NCI-H2171 treated with DMSO at 0.1 percent for 48 hours (cell line): ENCODE results near the gene NKX2-1.
"Not testable (repeated sequence)": the region's sequence is repeated elsewhere in the genome, so short reads cannot be mapped to it uniquely, and the experiment has no call there.

Source experiments
- DNase-seq: peaks from one replicate; lab custom pipeline; 2025; lab: John Stamatoyannopoulos, UW

Gene NKX2-1

DNA sequence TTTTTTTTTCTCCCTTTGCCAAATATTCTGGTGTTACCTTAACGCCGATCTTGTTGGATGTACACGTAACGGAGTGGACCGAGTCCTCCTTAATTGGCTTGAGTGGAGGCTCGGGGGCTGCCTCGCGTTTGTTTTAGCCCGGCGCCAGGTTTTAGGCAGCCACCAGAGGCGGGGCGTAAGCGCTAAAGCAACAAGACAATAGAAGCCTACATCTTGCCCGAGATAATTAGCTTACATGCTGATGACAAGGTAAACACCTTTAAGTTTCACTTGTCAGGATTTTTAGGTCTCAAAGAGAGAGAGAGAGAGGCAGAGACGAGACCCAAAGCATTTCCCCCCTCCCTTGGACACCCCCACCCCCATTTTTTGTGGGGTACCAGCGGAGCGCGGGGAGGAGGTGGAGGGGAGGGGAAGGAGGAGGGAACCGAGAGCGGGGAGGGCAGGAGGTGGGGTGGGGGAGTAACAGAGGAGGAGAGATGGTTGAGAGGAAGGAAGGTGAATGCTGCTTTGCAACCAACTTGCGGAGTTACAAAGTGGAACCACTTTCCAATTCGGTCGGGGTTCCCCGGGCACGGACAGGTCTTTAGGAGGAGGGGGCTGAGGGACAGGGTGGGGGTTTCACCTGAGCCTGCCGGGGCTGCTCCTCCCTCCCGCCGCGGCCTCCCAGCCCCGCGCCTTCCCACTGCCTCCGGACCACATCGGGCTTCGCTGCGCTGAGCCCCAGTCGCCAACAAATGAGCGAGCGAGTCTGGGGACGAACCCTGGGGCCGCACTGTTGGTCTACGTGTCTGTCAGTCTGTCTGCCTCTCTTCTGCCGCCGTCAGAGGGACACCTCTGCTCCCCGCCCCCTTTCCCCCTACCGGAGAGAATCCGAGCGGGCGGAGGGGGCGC lies at the start of gene NKX2-1:
Gene NKX2-1, minus strand, starts transcription at position 802 of the 891 bp plus-strand sequence. Its CDS starts 103 bp downstream, at position 699.
- DNase-seq = peak; percentile 72

DNA sequence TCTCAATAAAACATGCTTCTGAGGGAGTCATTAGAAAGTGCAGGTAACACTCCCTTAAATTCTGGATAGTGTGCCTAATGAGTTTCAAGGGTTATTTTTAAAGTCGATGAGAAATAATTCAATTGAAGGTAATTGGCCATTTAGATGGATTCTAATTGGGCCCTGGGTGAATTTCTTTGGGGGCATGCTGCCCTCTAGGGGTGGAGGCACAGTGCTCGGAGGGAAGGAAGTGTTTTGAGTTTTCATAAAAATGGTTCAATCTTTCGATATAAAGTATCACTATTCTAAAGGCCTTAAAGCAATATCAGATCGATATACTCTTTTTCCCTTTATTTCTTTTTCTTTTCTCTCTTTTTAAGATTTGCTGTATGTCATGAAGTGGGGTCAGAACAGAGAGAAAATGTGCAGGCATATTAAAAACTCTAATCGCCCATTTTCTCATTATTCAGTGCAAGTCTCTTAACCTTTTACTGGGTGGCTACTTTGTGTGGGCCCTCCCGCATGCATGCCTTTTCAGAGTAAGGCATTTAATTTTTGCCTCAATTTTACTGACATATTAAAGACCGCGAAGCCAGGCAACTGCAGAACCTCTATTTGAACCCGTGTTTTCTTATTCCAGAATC lies 36.9 kb upstream of the NKX2-1 start:
- peak; percentile 35 for DNase-seq

DNA sequence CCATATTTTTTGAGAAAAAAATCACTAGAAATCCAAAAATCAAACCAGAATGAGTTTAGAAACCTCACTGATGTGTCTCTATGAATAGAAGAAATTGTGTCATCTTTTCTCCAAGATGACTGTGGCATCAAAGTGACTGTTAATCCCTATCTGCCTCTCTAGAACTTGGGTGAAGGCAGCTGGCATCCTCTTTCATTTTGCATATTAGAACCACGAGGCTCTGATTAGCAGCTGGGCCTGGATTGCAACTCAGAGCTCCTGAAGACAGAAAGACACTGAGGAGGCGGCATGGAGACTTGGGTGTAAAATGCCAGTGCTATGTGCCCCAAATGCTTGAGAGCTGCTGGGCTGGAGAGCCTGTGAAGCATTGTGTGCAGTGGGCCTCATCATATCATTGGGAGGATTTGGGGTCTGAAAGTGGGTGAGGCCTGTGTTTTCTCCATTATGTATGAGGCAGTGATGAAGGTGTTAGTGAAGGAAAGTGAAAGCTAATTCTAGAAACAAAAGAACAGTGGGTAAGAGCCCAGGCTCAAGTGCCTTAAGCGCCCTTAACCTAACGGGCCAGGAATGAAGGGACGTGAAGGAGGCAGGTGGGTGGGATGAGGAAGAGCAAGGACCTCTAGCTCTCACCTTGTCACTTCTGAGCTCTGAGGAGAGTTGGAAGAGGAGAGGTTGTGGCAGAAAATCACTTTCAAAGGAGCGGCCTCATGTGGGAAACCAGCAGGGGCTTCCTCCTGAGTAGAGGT lies 36.1 kb upstream of the NKX2-1 start:
- no peak for DNase-seq

DNA sequence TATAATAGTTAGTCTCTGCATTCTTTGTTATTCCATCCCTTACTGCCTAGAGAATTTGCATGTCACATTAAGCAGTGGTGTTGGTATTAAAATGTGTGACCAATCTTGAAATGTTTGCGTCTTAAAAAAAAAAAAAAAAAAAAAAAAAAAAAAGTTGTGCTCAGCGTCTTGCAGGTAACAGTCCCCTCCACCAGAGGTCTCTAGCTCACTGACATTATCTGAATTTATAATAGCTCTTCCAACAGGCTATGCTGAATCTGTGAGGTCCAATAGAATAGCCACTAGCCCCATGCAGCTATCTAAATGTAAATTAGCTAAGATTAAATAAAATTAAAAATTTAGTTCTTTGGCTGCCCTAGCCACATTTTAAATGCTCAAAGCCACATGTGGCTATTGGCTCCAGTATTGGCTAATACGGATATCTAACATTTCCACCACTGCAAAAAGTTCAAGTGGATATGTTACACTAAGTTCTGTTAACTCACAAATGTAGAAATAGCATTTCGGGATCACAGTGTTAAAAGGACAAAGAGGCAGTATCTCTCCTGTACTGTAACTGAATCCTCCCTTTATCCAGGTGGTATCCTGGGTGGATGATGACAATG lies 33.7 kb upstream of the NKX2-1 start:
- DNase-seq = peak; percentile 75

DNA sequence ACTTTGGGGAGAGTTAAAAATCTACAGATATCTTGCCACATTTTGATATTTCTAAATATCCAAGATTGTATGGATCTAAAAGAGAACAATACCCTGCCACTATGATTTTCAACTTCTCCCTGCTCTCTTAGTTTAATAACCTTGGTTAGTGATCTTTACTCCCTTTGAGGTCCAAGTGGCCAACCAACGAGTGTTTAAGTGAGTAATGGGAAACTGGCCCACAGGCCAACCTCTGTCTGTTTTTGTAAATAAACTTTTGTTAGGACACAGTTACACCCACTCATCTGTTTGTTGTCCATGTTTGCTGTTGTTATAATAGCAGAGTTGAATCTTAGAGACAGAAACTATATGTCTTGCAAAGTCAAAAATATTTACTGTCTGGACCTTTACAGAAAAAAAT lies 30.9 kb upstream of the NKX2-1 start:
- DNase-seq = no peak

DNA sequence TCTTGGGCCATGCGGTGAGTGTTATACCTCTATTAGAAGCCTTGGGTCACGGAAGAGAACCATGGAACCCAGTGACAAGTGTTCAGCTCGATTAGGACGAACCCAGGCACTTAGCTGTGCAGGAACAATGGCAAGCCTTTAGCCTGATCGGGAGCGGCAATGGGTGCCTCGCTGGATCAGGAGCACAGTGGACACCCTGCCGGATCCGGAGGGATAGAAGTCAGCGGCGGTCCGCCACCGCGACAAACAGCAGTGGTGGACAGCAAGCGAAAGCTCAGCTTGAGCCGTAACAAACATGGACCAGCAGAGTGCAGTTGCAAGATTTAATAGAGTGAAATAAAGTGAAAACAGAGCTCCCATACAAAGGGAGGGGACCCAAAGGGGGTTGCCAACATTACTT lies 24.2 kb upstream of the NKX2-1 start:
- DNase-seq = not testable (repeated sequence)

DNA sequence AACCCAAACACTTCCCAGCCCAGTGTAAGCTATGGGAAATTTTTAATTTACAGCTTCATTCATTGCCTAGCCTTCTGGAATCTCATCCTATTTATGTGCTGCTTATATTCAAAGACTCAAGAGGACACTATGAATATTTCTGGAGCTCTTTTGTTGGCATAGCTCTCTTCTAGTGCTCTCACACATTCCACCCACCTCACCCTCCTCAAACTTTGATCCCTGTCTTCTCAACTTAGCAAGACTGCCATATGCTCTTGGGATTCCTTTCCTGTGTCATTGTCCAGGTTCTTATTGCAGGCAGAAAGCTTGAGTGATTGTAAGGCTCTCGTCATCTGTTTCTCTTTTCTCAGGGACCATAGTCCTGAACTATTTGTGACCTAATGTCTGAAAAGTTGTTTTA lies 18.0 kb upstream of the NKX2-1 start:
- DNase-seq = no peak

DNA sequence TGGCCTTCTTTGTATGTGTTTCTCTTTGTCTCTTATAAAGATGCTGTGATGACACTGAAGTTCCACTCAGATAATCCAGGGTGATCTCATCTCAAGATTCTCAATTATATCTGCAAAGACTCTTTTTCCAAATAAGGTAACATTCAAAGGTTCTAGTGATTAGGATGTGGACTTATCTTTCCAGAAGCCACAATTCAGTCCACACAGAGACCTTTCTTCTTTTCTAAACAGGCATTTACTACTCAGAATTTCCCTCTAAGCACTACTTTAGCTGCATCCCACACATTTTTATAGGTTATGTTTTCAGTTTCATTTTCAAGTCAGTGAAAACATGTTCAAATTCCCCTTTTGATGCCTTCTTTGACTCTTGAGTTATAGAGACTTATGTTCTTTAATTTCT lies 9.0 kb upstream of the NKX2-1 start:
- DNase-seq = no peak

DNA sequence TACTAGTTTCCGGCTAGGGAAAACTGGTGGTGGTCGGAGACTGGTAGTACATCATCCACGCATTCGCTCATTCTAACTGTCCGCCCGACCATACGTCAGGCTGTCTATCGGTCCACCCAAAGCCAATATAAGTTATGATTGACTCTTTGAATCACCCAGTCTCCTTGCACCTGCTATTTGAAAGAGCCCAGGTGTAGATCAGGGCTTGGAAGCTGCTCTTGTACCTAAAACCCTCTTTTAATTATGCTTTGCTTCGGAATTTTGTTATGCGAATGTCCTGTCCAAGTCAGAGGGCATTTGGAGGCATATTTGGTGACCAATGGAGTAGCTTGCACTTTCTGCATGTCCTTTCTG lies 5.7 kb upstream of the NKX2-1 start:
- no peak for DNase-seq

DNA sequence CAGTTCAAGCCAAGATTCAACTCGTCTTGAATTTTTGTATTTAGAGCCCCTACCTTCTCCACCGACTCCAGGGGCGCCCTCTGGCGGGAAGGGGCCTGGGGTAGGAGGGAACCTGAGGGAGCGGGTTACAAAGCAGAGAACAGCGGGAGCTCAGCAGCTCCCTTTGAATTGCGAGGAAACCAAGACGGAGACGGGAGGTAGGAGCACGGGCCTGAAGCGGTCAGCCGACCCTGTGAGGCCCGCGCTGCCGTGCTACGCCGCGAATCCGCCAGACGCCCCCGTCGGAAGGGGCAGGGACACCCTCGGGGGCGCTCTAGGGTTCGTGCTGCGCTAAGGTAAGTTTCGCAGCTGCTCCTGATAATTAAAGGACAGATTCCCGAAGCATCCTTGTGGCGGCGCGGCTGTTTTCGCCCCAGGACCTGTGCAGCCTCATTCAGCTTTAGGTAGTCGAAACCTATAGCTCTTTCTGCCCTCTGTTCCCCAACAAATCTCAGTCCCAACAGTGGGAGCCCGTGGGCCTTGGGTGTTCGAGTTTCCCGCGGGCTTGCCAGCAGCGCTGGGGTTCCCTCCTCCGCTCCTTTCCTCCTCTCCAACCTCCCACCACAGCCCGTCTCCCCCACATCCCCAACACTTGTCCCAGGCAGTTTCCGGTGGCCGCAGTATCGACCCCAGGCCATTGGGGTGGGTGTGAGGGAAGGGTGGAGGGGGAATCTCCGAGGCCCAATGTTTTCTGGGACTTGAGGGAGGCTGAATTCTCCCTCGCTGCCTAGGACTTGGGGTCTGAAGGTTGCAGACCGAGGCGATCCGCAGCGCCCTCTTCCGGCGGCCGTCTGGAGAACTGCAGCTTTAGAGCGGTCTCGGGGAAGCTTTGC lies 5.1 kb upstream of the NKX2-1 start:
- DNase-seq = no peak

DNA sequence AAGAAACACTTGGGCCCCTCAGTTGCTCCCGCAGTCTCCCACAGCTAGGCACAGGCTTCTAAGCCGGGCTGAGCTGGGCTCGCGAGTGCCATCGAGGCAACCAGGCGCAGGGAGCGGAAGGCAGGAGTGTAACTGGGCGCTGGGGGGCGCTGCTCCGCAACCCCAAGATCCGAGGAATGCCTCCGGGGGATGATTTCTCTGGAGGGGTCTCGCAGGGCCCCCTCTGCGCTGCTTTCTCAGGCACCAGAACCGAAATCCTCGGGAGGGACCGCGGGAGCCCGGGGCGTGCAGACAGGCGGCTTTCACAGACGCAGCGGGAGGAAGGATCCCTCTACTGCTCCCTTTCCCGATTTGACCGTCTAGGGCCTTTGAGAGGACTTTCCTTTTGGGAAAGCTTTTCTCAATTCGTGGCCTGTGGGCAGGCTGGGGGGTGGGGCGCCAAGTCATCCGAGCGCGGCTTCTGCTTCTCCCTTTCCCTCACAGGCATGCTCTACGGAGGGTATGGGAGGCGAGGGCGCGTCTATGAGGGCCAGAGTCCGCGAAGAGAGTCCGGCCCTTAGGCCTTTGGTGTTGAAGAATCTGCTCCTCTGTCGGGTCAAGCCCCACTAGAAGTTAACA lies 4.3 kb upstream of the NKX2-1 start:
- DNase-seq = no peak

DNA sequence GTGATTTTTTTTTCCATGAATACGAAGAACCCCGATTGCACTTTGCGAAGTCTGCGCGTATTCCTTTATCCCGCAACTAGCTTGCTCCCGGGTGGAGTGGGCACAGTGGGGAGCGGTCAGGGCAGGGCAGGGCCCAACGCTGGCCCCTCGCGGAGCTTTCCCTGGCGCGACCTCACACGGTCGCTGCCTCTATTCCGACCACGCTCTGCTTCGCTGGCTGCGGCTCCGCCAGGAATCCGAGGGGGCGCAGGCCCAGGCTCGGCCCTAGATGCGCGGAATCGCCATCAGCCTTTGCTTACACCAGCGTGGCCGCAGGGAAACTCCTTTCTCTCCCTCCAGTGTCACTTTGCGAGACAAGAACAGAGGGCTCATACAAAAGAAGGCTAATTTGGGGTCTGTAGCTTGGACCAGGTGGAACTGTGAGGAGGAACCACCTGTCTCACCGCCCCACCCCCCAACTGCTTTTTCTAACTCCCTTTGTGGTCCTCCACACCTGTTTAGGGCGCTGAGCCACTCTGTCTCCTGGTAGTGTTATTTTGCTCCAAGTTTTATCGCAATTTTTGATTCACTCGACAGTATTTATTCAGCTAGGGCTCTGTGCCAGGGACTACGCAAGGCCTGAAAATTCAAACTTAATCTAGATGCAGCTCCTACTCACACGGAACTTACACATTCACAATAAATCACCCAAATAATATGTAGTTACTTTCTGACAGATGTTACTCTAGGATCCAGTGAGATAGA lies 3.1 kb upstream of the NKX2-1 start:
- DNase-seq = no peak

DNA sequence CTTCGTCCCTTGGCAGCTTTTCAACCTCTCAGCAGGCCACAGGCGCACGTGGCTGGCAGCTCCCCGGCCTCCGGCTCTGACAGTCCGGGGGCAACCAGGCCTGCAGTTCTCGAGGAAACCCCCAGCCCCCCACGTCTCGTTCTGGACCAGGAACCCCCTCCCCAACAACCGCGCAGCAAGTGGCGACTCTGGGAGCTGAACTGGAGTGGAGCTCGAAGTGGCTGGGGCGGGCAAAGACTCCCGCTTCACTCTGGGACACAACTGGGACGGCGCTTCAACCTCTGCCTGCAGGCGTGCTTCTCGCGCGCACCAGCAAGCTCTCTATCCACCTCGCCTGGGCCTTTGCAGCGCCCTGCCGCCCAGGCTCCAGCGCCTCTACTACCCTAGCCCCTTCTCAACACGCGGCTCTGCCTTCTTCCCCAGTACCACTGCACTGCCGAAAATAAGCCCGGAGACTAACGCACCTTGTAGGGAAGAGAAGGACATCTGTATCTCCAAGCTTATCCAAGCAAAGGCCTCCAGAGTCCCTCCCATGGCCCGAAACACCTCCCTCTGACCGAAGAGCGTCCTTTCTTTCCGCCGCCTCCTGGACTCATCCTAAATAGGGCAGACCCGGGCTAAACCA lies 2.4 kb upstream of the NKX2-1 start:
- DNase-seq = no peak

DNA sequence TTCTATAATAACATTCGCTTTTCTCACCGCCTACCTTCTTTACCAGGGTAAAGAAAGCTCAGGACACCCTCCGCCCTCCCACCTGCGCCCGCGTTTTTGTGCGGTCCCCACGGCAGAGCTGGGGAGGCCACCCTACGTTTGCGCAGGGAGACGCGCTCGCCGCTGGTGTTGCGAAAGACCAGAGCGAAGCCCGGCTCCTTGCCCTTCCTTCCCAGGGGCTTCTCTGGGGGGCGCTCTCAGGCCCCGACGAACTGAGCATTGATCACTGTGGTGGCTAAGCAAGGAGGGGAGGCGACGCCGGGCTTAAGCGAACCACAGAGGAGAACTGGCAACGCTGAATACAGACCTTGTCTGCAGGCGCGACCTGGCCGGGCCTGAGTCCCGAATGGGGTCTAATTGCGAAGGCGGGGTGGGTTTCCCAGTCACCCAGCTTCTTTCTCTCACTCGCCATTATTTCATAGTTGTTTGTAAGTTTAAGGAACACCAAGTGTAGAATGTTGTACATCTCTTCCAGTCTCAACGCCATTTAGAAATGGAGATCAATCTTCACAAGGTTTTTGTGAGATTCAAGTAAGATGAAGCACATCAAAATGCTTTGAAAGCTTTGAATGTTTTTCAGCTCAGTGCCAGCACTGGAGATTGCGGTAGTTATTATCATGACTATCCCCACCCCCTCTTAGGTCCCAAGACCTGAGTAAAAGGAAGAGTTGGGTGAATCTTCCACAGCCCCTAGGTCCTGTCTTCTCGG lies 1.7 kb upstream of the NKX2-1 start:
- no peak for DNase-seq

DNA sequence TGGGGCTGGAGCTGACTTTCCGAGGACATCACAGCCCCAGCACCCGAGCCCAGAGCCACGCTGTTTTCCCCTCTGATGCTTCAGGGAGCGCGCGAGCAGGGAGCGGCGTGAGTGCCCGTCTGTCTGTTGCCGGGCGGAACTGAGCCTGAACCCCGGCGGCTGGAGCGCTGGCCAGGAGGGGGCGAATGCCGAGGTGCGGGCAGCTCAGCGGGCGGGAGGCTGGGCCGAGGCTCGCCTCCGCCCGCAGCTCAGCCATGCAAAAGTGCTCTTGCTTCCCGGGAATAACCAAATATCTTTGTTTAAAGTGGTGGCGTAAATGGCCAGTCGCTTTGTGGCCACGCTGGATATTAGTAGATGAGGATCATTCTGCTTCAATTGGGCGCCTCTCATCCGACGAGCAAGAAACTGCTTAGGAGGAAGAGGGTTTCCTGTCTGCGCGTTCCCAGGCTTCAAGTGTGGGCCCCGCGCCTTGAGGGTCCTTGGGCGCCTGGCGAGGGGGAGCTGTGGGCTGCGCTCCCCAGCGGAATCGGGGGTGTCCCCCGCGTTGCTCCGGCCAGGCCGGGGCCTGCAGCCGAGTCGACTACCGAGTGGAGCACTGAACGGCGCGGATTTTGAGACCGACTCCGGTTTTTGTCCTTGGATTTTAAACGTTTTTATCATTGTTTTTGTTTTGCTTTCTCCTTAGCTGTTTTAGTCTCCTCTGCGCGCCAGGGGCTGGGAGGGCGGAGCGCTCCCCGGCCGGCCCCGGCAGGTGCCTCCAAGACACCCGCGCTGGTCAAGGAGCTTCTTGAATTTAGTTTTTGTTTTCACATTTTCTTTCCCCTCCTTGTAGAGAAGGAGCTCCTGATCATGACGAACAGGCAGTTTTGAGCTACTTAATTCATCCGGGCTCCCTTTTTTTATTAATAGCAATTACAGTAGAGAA lies 831 bp upstream of the NKX2-1 start:
- peak; percentile 50 for DNase-seq

DNA sequence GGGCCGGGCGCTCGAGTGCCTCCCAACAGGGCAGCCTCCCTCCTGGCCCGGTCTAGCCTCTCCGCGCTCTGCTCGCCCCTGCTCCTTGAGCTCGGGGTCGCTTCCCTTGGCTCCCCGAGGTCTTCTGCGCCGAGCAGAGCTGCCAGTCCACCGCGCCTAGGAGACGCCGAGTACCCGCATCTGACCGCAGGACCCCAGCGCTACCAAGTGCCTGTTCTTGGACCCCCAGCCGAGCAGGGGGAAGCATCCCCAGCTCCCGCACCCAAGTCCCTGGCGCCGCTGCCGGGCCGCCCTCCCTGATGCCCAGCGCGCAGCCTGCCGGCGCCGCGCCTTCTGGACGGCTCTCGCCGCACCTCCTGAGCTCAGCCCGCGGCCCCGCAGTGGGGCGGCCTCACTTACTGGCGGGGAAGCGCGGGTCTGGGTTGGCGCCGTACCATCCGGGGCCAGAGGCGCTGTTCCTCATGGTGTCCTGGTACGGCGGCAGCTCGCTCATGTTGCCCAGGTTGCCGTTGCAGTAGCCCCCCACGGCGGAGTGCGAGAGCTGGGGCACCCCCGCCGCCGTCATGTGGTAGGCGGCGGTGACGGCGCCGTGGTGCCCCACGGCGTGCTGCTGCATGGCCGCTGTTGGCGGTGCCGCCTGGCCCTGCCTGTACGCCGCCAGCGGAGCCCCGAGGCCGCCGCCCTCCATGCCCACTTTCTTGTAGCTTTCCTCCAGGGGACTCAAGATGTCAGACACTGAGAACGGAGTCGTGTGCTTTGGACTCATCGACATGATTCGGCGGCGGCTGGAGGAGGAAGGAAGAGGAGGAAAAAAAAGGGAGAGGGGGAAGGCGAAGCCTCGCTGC lies 1.2 kb downstream of the NKX2-1 start:
- DNase-seq = peak; percentile 72

DNA sequence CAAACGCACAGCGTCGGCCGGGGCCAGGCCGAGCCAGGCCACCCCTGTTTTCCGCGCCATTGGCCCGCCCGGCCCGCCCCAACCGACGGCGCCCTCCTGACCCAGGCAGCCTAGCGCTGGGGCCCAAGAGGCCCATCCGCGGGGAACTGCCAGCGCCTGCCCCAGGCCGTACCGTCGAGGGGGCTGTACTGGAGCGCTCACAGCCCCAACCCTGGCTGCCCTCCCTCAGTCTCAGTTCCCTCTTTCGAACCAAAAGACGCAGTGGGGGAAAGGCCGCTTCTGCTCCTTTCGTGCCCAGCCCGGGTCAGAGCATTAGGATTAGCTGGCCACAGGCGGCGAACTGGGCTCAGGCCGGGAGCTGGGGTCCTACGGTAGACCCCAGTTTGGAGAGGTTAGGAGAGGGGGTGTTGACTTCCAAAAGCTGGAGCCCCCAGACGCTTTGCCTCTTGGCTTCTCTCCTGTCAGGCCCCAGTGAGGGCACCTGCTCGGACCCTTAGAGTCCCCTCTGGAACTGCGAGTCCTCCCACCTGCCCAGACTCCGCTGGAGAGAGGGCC lies 1.9 kb downstream of the NKX2-1 start:
- DNase-seq = no peak
